ENCODE results near the gene TREH.
A peak's percentile ranks its signal among the peaks of the same experiment; 100 is the strongest.

The TREH gene

GRCh38 chr11:118670063-118670462 is 9.4 kb downstream of the TREH start:
- no peaks in the 10 kb centered on the region for H3K4me1 ChIP-seq (ENCODE audit: control insufficient read depth, insufficient read depth, low read length)
- H3K27me3 ChIP-seq (ENCODE audit: control insufficient read depth, insufficient read depth, low read length): no peaks in the 10 kb centered on the region
- H3K36me3 ChIP-seq (ENCODE audit: control insufficient read depth, insufficient read depth, low read length): no peaks in the 10 kb centered on the region
- no peak for DNase-seq (ENCODE audit: low read depth, low spot score)
- H3K27ac ChIP-seq (ENCODE audit: low read length): no peak overlapping the region
- no peak overlapping the region for H3K4me3 ChIP-seq (ENCODE audit: low read length)
- no CpG with 5 or more reads among the region's 2 CpGs for WGBS (ENCODE audit: insufficient coverage, insufficient read length)
- no peaks in the 10 kb centered on the region for H3K9me3 ChIP-seq (ENCODE audit: control insufficient read depth, insufficient read depth, low read length)

- DNase-seq (ENCODE audit: low read depth, low spot score): no peak
- Histone ChIP-seq H3K27ac (ENCODE audit: low read length) (no peak overlapping the region), H3K27me3 (ENCODE audit: control insufficient read depth, insufficient read depth, low read length) (no peaks in the 10 kb centered on the region), H3K4me1 (ENCODE audit: control insufficient read depth, insufficient read depth, low read length) (0 out of 2 replicates have a peak, but pooled peaks cover 2% of the 10 kb centered on the region), H3K36me3 (ENCODE audit: control insufficient read depth, insufficient read depth, low read length) (no peaks in the 10 kb centered on the region), H3K9me3 (ENCODE audit: control insufficient read depth, insufficient read depth, low read length) (no peaks in the 10 kb centered on the region), H3K4me3 (ENCODE audit: low read length) (no peak overlapping the region)
- no CpG with 5 or more reads among the region's 5 CpGs for WGBS (ENCODE audit: insufficient coverage, insufficient read length)
These were observed 13.1 kb downstream of the TREH start for GRCh38 chr11:118666371-118666770.

GRCh38 chr11:118663902-118664301 is 15.5 kb downstream of the TREH start:
- DNase-seq (ENCODE audit: low read depth, low spot score): no peak
- Histone ChIP-seq H3K4me3 (ENCODE audit: low read length) (no peak overlapping the region), H3K4me1 (ENCODE audit: control insufficient read depth, insufficient read depth, low read length) (peaks cover 7% of the 10 kb centered on the region), H3K9me3 (ENCODE audit: control insufficient read depth, insufficient read depth, low read length) (no peaks in the 10 kb centered on the region), H3K27me3 (ENCODE audit: control insufficient read depth, insufficient read depth, low read length) (no peaks in the 10 kb centered on the region), H3K27ac (ENCODE audit: low read length) (no peak overlapping the region), H3K36me3 (ENCODE audit: control insufficient read depth, insufficient read depth, low read length) (no peaks in the 10 kb centered on the region)
- no CpG with 5 or more reads among the region's 3 CpGs for WGBS (ENCODE audit: insufficient coverage, insufficient read length)

- Histone ChIP-seq H3K36me3 (ENCODE audit: control insufficient read depth, insufficient read depth, low read length) (no peaks in the 10 kb centered on the region), H3K9me3 (ENCODE audit: control insufficient read depth, insufficient read depth, low read length) (no peaks in the 10 kb centered on the region), H3K4me1 (ENCODE audit: control insufficient read depth, insufficient read depth, low read length) (peaks cover 11% of the 10 kb centered on the region), H3K4me3 (ENCODE audit: low read length) (no peak overlapping the region), H3K27me3 (ENCODE audit: control insufficient read depth, insufficient read depth, low read length) (no peaks in the 10 kb centered on the region), H3K27ac (ENCODE audit: low read length) (no peak overlapping the region)
- DNase-seq (ENCODE audit: low read depth, low spot score): no peak
- WGBS (ENCODE audit: insufficient coverage, insufficient read length): no CpG with 5 or more reads among the region's 4 CpGs
These were observed 16.1 kb downstream of the TREH start for GRCh38 chr11:118663381-118663780.

- Histone ChIP-seq H3K4me1 (ENCODE audit: control insufficient read depth, insufficient read depth, low read length) (peaks cover 11% of the 10 kb centered on the region), H3K27ac (ENCODE audit: low read length) (no peak overlapping the region), H3K4me3 (ENCODE audit: low read length) (no peak overlapping the region), H3K36me3 (ENCODE audit: control insufficient read depth, insufficient read depth, low read length) (no peaks in the 10 kb centered on the region), H3K27me3 (ENCODE audit: control insufficient read depth, insufficient read depth, low read length) (no peaks in the 10 kb centered on the region), H3K9me3 (ENCODE audit: control insufficient read depth, insufficient read depth, low read length) (no peaks in the 10 kb centered on the region)
- WGBS (ENCODE audit: insufficient coverage, insufficient read length): no CpG with 5 or more reads among the region's 8 CpGs
- no peak for DNase-seq (ENCODE audit: low read depth, low spot score)
These were observed 16.8 kb downstream of the TREH start for GRCh38 chr11:118662401-118663271.

GRCh38 chr11:118661425-118662301 is 17.8 kb downstream of the TREH start:
- no CpG with 5 or more reads among the region's 19 CpGs for WGBS (ENCODE audit: insufficient coverage, insufficient read length)
- Histone ChIP-seq H3K27me3 (ENCODE audit: control insufficient read depth, insufficient read depth, low read length) (no peaks in the 10 kb centered on the region), H3K36me3 (ENCODE audit: control insufficient read depth, insufficient read depth, low read length) (no peaks in the 10 kb centered on the region), H3K4me3 (ENCODE audit: low read length) (no peak overlapping the region), H3K4me1 (ENCODE audit: control insufficient read depth, insufficient read depth, low read length) (peaks cover 11% of the 10 kb centered on the region), H3K9me3 (ENCODE audit: control insufficient read depth, insufficient read depth, low read length) (no peaks in the 10 kb centered on the region), H3K27ac (ENCODE audit: low read length) (no peak overlapping the region)
- no peak for DNase-seq (ENCODE audit: low read depth, low spot score)

- Histone ChIP-seq H3K4me1 (ENCODE audit: control insufficient read depth, insufficient read depth, low read length) (peaks cover 11% of the 10 kb centered on the region), H3K27me3 (ENCODE audit: control insufficient read depth, insufficient read depth, low read length) (no peaks in the 10 kb centered on the region), H3K9me3 (ENCODE audit: control insufficient read depth, insufficient read depth, low read length) (no peaks in the 10 kb centered on the region), H3K36me3 (ENCODE audit: control insufficient read depth, insufficient read depth, low read length) (no peaks in the 10 kb centered on the region), H3K4me3 (ENCODE audit: low read length) (no peak overlapping the region), H3K27ac (ENCODE audit: low read length) (no peak overlapping the region)
- no peak for DNase-seq (ENCODE audit: low read depth, low spot score)
- WGBS (ENCODE audit: insufficient coverage, insufficient read length): no CpG with 5 or more reads among the region's 7 CpGs
These were observed 18.6 kb downstream of the TREH start for GRCh38 chr11:118660681-118661424.

- 0 out of 2 replicates have a peak, but pooled peaks cover 2% of the 10 kb centered on the region for H3K36me3 ChIP-seq (ENCODE audit: control insufficient read depth, insufficient read depth, low read length)
- WGBS (ENCODE audit: insufficient coverage, insufficient read length): no CpG with 5 or more reads among the region's 14 CpGs
- peaks cover 11% of the 10 kb centered on the region for H3K4me1 ChIP-seq (ENCODE audit: control insufficient read depth, insufficient read depth, low read length)
- no peak for DNase-seq (ENCODE audit: low read depth, low spot score)
- H3K27ac ChIP-seq (ENCODE audit: low read length): no peak overlapping the region
- H3K27me3 ChIP-seq (ENCODE audit: control insufficient read depth, insufficient read depth, low read length): no peaks in the 10 kb centered on the region
- no peak overlapping the region for H3K4me3 ChIP-seq (ENCODE audit: low read length)
- H3K9me3 ChIP-seq (ENCODE audit: control insufficient read depth, insufficient read depth, low read length): no peaks in the 10 kb centered on the region
These were observed 19.3 kb downstream of the TREH start for GRCh38 chr11:118659953-118660680.

- Histone ChIP-seq H3K27ac (ENCODE audit: low read length) (no peak overlapping the region), H3K27me3 (ENCODE audit: control insufficient read depth, insufficient read depth, low read length) (no peaks in the 10 kb centered on the region), H3K4me3 (ENCODE audit: low read length) (no peak overlapping the region), H3K4me1 (ENCODE audit: control insufficient read depth, insufficient read depth, low read length) (peaks cover 11% of the 10 kb centered on the region), H3K9me3 (ENCODE audit: control insufficient read depth, insufficient read depth, low read length) (no peaks in the 10 kb centered on the region), H3K36me3 (ENCODE audit: control insufficient read depth, insufficient read depth, low read length) (0 out of 2 replicates have a peak, but pooled peaks cover 2% of the 10 kb centered on the region)
- WGBS (ENCODE audit: insufficient coverage, insufficient read length): no CpG with 5 or more reads among the region's 26 CpGs
- DNase-seq (ENCODE audit: low read depth, low spot score): peak; percentile 86
These were observed 20.0 kb downstream of the TREH start for GRCh38 chr11:118659314-118659952.
